NOMO-1 treated with dmso at 0.1 percent for 144 hours (cell line): ENCODE data around the gene ATXN2L.
"Not testable (repeated sequence)": the region's sequence is repeated elsewhere in the genome, so short reads cannot be mapped to it uniquely, and the experiment has no call there.

Source experiments
- DNase-seq: peaks from one replicate; lab custom pipeline; 2025; ENCODE audit not compliant: unreplicated experiment; lab: John Stamatoyannopoulos, UW

The ATXN2L gene

DNA sequence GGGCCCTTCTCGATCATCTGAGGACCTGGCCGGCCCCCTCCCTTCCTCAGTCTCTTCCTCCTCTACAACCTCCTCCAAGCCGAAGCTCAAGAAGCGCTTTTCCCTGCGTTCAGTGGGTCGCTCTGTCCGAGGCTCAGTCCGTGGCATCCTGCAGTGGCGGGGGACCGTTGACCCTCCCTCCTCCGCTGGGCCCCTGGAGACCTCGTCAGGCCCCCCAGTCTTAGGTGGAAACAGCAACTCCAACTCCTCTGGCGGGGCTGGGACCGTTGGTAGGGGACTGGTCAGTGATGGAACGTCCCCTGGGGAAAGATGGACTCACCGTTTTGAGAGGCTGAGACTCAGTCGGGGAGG is 43.6 kb downstream of the ATXN2L start:
- no peak for DNase-seq

DNA sequence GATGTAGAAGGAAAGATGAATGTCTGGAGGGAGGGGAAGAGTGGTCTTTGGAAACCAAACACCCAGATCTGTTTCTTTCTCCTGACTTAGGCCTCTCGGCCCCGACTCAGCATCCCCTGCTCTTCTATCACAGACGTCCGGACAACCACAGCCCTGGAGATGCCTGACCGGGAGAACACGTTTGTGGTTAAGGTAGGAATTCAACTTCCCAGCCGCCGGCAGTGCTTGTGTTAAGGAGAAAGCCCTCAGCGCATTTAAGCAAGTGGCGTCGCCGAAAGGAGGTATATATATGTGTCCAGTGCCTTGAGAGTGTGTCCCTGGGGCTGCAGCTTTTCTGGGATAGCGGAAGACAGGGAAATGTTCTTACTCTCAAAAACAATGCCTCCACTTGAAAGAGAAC is 44.4 kb downstream of the ATXN2L start:
- DNase-seq, result no peak

DNA sequence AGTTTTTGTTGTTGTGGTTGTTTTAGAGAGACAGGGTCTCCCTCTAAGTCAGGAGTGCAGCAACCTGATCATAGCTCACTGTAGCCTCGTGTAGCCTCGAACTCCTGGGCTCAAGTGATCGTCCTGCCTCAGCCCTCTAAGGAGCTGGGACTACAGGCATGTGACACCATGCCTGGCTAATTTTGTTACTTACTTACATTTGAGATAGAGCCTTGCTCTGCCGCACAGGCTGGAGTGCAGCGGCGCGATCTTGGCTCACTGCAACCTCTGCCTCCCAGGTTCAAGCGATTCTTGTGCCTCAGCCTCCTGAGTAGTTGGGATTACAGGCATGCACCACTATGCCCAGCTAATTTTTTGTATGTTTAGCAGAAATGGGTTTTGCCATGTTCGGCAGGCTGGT is 44.8 kb downstream of the ATXN2L start:
- not testable (repeated sequence) for DNase-seq

DNA sequence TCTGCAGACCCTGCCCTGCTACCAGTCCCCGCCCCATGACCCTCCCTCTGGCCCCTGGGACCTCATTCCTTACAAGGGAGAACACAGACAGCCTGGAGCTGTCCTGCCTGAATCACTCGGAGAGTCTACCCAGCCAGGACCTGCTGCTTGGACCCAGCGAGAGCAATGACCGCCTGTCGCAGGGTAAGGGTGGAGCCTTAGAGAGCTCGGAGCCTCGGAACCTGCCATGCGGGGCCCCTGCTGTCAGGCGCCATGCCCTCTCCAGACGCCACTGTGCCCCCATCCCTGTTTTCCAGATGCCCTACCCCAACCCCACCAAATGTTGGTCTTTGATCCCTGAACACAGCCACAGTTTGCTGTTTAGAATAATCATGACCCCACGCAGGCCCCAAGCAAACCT is 46.4 kb downstream of the ATXN2L start:
- DNase-seq, result no peak

DNA sequence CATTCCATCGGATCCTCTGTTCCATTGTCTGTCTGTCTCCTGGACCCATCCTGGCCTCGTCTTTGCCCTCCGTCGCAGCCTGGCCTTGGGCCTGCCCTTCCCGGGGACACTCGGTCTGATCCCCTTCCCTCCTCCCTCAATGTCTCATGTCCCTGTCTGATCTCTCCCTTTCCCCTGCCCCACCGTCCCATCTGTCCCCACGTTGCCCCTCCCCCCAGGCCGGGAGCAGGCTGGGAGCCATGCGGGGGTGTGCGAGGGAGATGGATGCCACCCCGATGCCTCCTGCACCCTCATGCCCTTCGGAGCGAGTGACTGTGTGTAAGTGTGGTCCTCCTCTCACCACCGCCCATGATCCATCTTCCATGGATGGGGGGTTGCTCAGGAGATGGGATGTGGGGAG is 50.2 kb downstream of the ATXN2L start:
- no peak for DNase-seq

DNA sequence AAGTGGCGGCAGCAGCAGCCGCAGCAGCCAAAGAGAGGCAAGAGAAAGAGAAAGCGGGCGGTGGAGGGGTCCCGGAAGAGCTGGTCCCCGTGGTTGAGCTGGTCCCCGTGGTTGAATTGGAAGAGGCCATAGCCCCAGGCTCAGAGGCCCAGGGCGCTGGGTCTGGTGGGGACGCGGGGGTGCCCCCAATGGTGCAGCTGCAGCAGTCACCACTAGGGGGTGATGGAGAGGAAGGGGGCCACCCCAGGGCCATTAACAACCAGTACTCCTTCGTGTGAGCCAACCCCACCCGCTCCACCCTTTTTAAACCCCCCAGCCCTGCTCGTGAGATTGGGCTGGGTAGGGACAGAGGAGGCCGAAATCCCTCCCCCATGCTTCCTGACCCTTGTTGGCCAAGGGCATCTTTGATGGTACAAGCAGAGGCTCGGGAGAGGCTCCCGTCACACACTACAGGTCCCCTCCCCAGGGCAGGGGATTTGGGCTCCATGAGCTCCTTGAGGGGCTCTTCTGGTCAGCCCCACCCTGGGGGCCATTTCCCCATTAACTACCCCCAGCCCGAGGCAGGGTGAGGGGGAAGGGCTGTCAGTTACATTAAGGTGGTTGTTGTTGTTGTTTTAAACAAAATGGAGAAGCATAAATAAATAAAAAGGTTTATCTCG is 50.9 kb downstream of the ATXN2L start:
- DNase-seq, result no peak

DNA sequence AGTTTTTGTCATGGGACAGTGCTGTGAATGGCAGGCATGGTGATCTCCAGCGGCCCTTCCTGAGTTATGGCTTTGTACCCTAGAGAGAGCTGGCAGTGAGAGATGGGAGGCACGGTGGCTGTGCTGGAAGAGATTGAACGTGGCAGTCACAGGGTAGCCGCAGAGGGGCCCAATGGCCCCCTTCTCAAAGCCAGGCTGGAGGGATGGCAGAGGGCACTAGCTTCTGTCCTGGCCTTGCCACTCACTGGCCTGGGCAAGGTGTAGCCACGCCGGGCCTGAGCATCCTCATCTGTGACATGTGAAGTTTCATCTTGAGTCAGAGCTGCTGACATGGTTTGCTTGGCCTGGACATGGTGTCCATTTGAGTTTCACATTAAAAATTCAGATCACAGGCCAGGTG is 51.6 kb downstream of the ATXN2L start:
- DNase-seq, result no peak

DNA sequence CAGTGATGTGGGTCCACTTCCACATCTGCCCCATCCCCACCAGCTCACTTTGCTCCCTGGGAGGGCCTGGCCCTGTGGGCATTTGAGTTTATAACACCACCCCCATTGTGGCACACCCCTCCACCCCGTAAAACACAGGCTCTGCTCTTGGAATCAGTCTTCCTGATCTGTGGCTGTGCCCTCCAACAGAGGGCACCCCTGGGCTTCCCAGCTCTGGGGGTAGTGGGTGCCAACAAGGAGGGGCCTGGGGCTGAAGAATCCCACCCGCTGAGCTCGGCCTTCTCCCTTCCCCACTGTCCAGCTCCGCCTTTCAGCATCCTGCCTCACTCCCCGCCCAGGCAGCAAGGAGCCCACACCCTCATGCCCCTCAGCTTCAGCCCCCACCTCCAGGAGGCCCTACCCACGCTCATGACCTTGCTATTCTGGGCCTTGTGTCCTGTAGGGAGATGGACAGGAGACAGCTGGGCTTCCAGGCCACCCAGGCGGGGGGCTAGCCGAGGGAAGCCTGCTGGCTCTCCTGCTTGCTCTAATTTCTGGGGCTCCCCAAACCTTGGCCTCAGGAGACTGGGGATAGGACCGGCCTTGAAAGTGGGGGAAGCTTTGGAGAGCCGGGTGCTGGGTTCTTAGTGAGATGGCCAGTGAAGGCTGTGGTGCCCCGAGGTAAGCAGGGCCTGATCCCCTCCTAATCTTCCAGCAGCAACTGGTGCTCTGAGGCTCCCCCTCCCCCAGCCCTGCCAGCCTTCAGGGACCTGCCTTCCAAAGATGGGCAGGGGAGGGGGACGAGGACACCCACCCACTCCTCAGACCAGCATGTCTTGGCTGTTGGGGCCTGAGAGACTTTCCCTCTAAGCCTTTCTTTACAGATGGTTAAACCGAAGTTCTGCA is 52.6 kb downstream of the ATXN2L start:
- DNase-seq, result no peak

DNA sequence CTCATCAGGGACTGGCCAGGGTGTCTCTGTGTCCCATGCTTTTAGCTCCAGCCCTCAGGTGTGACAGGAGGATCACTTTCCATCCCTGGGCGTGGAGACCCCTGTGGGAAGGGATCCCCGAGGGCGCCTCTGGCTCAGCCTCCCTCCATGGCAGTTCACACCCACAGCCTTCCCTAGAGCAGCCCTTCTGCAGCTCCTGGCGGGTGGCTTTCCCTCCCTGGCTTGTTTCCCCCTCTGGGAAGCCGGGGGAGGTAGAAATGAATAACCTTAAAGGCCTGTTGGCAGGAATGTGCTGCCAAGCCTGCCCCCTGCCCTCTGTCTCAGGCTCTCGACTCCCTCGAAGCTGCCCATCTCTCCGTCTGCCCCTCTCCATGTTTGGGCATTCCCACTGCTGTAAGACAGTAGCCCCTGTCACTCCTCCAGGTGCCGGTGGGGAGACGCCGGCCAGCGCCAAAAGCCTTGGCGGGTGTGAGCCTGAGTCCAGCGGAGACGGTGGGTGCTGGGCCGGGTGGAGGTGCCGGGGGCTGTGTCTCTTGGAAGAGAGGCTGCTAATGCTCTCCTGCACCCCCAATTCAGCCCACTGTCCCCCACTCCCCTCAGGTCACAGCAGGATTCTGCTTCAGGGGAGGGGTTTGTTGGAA is 53.3 kb downstream of the ATXN2L start:
- no peak for DNase-seq

DNA sequence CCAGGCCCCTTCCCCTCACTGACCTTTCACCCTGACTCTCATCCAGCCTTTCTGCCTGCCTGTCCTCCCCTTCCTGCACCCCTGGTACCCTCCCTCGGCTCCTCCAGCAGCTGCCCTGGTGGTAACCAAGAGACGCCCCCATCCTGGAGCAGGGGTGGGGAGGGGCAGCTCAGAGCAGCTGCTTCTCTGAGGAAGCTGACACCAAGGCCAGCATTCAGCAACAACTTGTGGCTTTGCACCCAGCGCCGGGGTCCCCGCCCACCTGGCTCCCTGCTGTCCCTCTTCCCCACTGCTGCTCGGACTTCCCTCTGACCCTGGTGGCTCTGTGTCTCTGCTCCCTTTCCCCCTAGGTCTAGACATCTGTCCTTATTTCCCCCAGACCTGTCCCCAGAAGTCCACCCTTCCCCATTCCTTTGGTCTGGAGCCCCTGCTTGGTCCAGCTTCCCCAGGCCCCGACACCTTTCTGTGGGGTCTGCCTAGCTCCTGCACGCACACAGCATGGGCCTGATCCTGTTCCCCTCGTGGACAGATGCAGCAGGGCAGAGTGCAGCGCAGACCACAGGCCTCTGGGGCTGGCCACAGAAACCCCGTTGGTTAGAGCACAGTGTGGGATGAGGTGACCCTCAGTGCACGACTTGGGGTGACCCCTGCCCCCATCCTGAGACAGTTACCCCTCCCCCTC is 54.3 kb downstream of the ATXN2L start:
- DNase-seq, result no peak

DNA sequence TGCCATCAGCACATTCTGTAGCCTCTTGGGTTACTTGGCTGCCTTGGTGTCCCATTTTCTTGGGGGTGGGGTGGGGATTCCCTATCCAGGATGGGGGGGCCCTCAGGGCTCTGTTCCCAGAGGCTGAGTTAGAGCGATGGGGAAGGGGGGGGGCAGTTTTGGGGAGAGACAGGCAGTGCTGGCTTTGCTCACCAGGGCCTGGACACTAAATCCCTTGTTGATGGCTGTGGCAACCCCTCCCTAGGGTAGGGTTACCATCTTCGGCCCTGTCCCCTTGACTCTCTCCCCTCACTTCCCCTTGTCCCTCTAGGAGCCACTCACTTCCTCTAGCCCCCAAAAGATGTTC is 54.8 kb downstream of the ATXN2L start:
- DNase-seq, result no peak

DNA sequence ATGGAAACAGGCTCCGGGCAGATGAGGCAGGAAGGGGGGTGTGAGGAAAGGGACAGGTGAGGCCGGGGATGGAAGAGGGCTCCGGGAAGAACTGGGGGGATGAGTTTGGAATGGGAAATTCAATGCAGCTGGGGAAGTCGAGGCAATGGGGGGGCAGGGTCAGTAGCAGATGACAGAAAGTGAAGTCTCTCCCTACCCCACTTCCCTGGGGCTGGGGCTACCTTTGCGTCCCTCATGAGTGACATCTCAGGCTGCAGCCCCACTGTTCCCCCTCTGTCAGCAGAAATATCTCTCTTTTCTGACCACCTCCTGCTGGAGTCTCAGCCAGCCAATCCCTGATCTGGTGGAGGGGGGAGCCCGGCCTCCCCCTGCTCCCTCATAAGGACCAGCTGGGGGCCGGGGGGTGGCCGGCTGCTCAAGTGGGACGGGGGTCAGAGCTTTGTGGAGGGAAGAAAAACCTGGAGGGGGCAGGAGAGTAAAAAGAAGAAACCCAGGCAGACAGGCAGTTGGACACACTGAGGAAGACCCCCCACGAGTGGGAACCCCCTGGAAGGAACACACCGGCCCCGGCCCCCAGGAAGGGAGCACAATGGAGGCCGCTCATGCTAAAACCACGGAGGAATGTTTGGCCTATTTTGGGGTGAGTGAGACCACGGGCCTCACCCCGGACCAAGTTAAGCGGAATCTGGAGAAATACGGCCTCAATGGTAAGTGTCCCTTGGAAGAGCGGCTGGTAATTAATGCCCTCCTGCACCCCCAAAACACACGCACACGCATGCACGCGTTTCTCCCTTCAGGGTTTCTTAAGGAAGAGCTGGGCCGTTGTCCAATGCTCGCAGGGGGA is 55.5 kb downstream of the ATXN2L start, which contains the start of gene ATP2A1:
TSS of gene ATP2A1 (plus strand) at position 406 of the 844 bp plus-strand sequence. CDS start at position 590, 184 bp downstream.
- no peak for DNase-seq

DNA sequence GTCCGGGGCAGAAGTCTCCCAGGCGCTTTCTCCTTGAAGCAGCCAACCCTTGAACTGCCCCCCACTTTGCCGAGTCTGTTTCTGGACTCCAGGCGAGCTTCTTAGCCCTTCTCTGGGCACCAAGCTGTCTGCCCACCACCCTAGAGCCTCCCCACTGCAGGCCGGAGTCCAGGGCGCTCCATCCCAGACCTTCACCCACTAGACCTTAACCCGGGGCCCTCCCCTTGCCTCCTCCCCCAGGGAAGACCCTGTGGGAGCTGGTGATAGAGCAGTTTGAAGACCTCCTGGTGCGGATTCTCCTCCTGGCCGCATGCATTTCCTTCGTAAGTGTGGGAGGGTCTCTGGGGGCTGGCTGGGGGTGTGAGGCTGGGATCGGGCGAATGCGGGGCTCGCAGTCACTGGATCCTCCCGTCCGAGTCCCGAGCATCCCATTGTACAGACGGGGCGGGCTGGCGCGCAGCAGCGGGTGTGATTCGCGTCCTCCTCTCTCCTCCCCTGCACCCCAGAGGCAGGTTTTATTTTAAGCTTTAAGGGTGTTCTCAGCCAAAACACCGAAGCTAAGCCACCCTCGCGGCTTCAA is 56.6 kb downstream of the ATXN2L start:
- no peak for DNase-seq

DNA sequence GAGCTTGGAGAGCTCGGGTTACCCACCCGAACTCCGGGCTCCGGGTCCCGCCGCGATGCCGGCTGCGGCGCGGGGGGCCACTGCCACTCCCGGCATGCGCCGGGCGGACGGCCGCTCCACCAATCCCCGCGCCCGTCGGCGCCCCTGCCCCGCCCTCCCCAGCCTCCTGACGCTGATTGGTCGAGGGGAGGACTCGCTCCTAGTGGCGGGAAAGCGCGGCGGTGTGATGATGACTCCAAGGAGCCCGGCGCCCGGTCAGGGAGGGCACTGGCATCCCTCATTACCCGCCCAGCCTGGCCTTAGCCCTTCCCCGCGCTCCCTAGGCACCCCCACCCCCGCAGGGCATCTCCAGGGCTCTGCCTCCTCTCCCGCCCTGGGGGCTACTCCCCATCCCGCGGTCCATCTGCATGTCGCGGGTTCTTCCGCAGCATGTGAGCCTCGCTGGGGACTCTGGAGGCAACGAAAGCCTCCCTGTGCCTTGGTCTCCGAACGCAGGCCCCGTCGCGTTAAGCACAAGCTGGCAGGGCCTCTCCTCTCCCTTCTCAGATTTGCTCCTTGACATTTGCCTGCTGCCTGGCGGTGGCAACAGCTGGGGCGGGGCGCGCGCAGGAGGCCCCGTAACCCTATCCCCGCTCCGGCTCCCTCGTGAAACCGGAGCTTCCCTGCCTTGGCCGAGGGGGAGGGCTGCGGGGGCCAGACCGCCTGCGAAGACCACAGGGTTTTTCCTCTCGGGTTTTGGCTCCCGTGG is 57.2 kb downstream of the ATXN2L start:
- DNase-seq, result peak; percentile 77

DNA sequence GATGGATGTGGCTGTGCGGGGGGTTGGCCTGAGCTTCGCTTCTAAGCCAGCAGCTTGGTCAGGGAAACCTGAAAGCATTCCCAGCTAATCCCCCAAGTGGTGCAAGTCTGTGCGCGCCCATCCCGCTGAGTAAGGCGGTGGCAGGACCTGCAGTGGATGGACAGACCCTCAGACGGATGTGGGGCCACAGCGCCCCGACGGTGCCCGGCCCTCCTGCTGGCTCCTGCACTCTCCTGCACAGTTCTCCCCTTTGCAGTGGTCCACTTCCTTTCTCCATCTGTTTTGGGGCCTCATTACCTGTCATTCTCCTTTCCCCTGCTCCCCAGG is 57.8 kb downstream of the ATXN2L start:
- DNase-seq, result no peak

DNA sequence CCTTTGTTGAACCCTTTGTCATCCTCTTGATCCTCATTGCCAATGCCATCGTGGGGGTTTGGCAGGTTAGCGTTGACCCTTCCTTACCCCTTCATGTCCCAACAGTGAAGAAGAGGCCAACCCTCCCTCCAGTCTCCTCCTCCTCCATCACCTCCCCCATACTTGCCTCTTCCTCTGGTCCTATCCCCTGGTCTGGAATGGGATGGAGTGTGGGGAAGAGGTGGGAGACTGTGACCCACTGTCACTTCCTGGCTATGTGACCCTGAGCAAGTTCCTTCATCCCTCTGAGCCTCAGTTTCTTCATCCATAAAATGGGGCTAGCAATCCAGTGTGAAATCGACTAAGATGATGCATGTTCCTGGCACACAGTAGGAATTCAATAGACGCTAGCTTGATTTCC is 58.2 kb downstream of the ATXN2L start:
- no peak for DNase-seq

DNA sequence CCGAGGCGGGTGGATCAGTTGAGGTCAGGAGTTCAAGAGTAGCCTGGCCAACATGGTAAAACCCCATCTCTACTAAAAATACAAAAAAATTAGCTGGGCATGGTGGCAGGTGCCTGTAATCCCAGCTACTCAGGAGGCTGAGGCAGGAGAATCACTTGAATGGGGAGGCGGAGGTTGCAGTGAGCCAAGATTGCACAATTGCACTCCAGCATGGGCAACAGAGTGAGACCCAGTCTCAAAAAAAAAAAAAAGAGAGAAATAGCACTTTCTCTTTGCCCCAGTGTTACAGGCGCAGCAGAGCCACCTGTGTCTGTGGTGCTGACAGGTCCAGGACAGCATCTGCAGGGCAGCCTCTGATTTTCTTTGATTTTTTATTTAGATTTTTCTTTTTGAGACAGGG is 58.8 kb downstream of the ATXN2L start:
- not testable (repeated sequence) for DNase-seq

DNA sequence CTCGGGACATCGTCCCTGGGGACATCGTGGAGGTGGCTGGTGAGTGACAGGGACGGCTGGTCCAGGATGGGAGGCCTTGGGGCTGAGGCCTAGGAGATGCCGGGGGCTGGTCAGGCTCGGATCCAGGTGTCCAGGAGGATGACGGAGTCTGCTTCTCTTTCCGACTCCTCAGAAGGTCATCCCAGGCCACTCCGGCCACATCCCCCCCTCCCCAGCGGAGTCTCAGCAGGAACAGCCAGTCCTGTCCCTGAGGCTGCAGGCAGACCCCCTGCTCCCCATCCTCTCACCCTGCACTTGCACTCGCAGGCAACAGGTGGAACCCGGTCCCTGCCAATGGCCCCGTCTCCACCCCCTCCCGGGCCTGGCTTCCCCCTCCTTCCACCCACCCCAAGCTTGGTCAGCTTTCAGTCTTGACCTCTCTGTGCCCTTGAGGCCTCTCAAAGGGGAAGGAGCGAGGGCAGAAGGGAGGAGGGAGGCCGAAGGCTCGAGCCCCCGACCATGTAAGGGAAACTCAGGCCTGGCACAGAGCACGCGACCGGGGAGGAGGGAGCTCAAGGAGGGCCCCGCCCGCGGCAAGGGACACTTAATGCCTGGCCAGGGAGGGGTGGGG is 59.9 kb downstream of the ATXN2L start:
- DNase-seq, result no peak

DNA sequence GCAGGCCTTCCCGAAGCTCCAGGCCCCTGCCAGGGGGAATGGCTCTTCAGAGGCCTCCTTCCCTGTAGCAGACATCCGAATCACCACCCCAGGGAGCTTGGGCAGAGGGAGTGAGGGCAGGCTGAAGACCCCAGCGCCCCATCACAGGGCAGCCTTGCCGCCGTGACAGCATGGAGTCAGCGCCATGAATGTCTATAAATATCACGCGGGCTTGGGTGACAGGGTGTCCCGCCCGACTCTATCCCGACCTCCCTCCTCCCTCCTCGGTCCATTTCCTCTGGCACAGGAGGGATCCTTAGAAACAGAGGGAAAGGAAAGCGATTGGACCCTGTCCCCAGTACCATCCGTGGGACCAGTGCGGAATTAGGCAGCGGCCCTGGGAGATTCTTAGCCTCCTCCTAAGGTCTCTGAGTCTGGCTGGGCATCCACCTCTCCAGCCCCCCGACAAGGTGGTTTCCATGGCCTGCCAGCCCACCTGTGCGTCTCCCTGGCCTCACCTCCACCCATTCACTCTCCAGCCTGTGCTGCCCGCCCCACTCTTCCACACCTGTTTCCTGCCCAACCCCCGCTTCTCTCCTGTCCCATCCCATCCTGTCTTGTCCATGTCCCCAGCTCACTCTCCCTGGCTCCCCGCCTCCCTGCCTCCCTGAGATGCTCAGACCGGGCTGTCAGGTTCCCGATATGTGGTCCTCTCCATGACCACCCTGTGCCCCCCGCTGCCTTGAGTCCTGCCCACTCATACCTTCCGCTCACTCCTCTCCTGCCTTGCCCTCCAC is 60.6 kb downstream of the ATXN2L start:
- DNase-seq, result no peak
